Testis (tissue), 3 donors: ENCODE measurements around the gene FHOD3. TPM values are rescaled to one million over a fixed set of nuclear protein-coding genes. Genes with fewer than 3 reads are reported as not detected.

ENCODE experiments used
- DNase-seq: peaks from one replicate; pipeline ENCODE4 v3.0.0-alpha.2; 2019
- H3K27ac ChIP-seq, 2 donors: fragments of 200-600 bp; sonication (generic); one replicate each; pipeline ENCODE4 v1.5.1; 2019
- H3K27me3 ChIP-seq: fragments of 200-600 bp; sonication (generic); one replicate; pipeline ENCODE4 v1.5.1; 2019
- H3K36me3 ChIP-seq: fragments of 200-600 bp; sonication (generic); one replicate; pipeline ENCODE4 v1.5.1; 2017; ENCODE audit warnings: low read depth; ENCODE audit errors: missing control alignments
- H3K4me1 ChIP-seq: fragments of 200-600 bp; sonication (generic); one replicate; pipeline ENCODE4 v1.5.1; 2019
- H3K4me3 ChIP-seq, 2 donors: fragments of 200-600 bp; sonication (generic); one replicate each; pipeline ENCODE4 v1.5.1; 2017 to 2019
- H3K9me3 ChIP-seq: fragments of 200-600 bp; sonication (generic); one replicate; pipeline ENCODE4 v1.5.1; 2017
- POLR2A ChIP-seq: fragments of 450-650 bp; IDR thresholded peaks from one replicate; pipeline ENCODE4 v1.6.1; 2017; ENCODE audit warnings: antibody characterized with exemption, mild to moderate bottlenecking, moderate library complexity
- WGBS, 2 donors: methylation state at CpG; one replicate each; pipeline ENCODE4 v1.1.5; 2018; 5-methylcytosine and 5-hydroxymethylcytosine counted together
- intact Hi-C: fragments of 100-400 bp; cut with DNase I; formaldehyde crosslinking; loops from one replicate; pipeline ENCODE4 v1.15.1; 2023; ENCODE audit warnings: low total_unique reads
- polyA plus RNA-seq: library from polyadenylated mRNA; stranded (reverse); fragments of 350-450 nt; fragmentation: Illumina TruSeq; extraction: RNeasy Lipid Tissue Mini Kit (QIAGEN cat#74804); gene quantifications from one replicate; pipeline ENCODE4 v1.2.3, GENCODE V29; 2014; ENCODE audit warnings: low read depth, low replicate concordance; ENCODE audit not compliant: insufficient read depth
- total RNA-seq, 2 donors: library from RNA; depleted of rRNA; stranded (reverse); fragments of >200 nt; gene quantifications; one replicate each; pipeline ENCODE4 v1.2.3, GENCODE V29; 2016
- TF ChIP-seq, protein P1 (sequence below), 3 experiments: fragments of 450-650 bp in 2 of 3; fragments of 200-600 bp in 1 of 3; sonication (generic) in 1 of 3; IDR thresholded peaks; one replicate each; pipeline ENCODE4 v1.5.1; 2016 to 2019; ENCODE audit warnings: antibody characterized with exemption in 3 of 3, mild to moderate bottlenecking in 2 of 3, moderate library complexity in 1 of 3

Gene FHOD3
- total and polyA plus RNA-seq, 3 donors from 2014 or later, result 6.5 to 46.8 (median 37.3) TPM

DNA sequence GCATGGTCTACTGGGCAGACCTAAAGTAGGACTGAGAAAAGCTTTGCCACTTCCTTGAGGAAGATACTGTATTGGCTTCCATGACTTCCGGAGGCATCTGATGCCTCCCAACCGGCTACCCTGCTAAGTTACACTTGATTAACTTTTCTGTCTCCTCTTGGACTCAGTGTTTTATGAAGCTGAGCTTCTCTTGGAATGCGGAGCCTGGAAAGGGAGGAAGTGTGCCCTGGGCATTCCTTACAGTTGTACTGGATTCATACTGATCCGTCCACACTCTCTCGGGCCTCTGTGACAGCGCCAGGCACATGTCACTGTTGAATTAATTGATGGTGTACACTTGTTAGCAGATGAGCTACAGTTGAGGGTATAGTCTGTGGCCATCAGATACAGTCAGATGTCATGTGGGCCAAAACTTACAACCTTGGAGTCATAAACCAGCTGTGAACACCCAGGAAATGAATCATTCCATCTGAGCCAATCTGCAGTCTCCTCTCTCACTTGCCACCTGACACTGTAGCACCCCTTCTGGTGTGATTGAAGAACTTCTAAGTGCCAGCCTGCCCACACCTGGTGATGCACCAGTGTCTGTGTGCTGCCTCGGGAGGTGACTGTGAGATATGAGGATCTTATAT is 122.5 kb downstream of the FHOD3 start:
- Histone ChIP-seq H3K36me3 (no peaks in the 10 kb centered on the region), H3K4me1 (no peaks in the 10 kb centered on the region), H3K9me3 (no peaks in the 10 kb centered on the region), H3K27me3 (no peaks in the 10 kb centered on the region), H3K27ac (no peak overlapping the region), H3K4me3 (no peak overlapping the region)
- TF ChIP-seq, protein P1, sequence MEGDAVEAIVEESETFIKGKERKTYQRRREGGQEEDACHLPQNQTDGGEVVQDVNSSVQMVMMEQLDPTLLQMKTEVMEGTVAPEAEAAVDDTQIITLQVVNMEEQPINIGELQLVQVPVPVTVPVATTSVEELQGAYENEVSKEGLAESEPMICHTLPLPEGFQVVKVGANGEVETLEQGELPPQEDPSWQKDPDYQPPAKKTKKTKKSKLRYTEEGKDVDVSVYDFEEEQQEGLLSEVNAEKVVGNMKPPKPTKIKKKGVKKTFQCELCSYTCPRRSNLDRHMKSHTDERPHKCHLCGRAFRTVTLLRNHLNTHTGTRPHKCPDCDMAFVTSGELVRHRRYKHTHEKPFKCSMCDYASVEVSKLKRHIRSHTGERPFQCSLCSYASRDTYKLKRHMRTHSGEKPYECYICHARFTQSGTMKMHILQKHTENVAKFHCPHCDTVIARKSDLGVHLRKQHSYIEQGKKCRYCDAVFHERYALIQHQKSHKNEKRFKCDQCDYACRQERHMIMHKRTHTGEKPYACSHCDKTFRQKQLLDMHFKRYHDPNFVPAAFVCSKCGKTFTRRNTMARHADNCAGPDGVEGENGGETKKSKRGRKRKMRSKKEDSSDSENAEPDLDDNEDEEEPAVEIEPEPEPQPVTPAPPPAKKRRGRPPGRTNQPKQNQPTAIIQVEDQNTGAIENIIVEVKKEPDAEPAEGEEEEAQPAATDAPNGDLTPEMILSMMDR (IDR thresholded peaks at IDR 0.05), result no peak
- DNase-seq, result no peak
- intact Hi-C loops, result no loop called here
- 76 to 90% methylated on average over 7 of the region's 7 CpGs for WGBS, 2 donors

DNA sequence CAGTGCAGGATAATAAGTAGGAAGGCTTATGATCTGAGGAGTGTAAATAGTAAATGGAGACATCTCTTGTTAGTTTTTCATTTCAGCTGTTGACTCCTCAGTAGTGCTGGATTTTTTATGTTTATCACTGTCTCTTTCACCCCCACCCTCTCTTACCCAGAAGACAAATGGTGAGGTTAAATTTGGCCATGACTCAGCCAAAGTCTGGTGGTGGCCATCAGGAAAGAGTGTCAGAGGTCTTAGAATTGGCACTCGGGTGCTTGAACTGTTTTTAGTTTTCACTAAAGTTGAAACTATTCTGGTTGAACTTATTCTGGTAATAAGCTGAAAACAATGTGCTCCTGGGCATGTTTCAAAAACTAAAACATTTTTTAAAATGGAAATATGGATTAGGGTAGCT is 123.3 kb downstream of the FHOD3 start:
- Histone ChIP-seq H3K27ac (no peak overlapping the region), H3K27me3 (no peaks in the 10 kb centered on the region), H3K9me3 (no peaks in the 10 kb centered on the region), H3K4me3 (no peak overlapping the region), H3K4me1 (no peaks in the 10 kb centered on the region), H3K36me3 (no peaks in the 10 kb centered on the region)
- TF ChIP-seq, protein P1 (IDR thresholded peaks at IDR 0.05), result no peak
- TF ChIP-seq POLR2A, result no peak
- no peak for DNase-seq
- WGBS, 2 donors, result 54 to 56% methylated on average over 1 of the region's 1 CpG
- intact Hi-C loops, result no loop called here

DNA sequence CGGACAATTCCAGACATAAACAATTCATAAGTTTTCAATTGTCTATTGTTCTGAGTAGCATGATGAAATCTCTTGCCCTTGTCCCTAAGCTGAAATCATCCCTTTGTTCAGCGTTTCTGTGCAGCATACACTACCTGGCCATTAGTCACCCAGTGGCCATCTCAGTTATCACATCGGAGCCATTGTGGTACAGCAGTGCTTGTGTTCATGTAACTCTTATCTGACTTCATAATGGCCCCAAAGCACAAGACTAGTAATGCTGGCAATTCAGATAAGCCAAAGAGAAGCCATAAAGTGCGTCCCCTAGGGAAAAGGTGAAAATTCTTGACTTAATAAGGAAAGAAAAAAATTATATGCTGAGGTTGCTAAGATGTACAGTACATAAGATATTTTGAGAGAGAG is 127.2 kb downstream of the FHOD3 start:
- DNase-seq, result no peak
- H3K36me3 ChIP-seq, result no peaks in the 10 kb centered on the region
- H3K4me1 ChIP-seq, result no peaks in the 10 kb centered on the region
- H3K9me3 ChIP-seq, result no peaks in the 10 kb centered on the region
- TF ChIP-seq, protein P1 (IDR thresholded peaks at IDR 0.05), result no peak
- no peak for TF ChIP-seq POLR2A
- WGBS, 2 donors, result 71 to 74% methylated on average over 4 of the region's 4 CpGs
- intact Hi-C loops, result no loop called here
- H3K27me3 ChIP-seq, result no peaks in the 10 kb centered on the region
- H3K4me3 ChIP-seq, result no peak overlapping the region
- no peak overlapping the region for H3K27ac ChIP-seq

DNA sequence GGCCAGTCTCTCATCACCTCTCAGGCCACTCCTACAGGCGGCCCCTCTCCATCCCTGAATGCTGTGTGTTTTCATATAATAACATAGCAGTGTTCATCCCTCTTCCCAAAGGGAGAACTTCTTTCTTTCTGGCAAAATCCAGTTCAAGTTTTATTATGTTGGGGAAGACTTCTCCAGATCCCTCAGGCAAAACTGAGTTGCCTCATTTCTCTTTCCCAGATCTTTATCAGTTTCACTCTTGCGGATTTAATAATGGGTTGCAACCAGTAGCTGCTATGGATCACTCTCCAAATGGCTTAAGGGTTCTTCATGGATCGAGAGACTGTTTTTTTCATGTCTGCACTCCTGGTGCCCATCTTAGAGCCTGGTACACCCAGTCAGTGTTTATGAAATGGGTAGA is 129.9 kb downstream of the FHOD3 start:
- Histone ChIP-seq H3K4me1 (no peaks in the 10 kb centered on the region), H3K4me3 (no peak overlapping the region), H3K9me3 (no peaks in the 10 kb centered on the region), H3K27me3 (no peaks in the 10 kb centered on the region), H3K27ac (no peak overlapping the region), H3K36me3 (no peaks in the 10 kb centered on the region)
- DNase-seq, result no peak
- intact Hi-C loops, result no loop called here
- 91 to 92% methylated on average over 3 of the region's 3 CpGs for whole genome bisulfite sequencing, 2 donors
- no peak for TF ChIP-seq POLR2A
- TF ChIP-seq, protein P1 (IDR thresholded peaks at IDR 0.05), result no peak

DNA sequence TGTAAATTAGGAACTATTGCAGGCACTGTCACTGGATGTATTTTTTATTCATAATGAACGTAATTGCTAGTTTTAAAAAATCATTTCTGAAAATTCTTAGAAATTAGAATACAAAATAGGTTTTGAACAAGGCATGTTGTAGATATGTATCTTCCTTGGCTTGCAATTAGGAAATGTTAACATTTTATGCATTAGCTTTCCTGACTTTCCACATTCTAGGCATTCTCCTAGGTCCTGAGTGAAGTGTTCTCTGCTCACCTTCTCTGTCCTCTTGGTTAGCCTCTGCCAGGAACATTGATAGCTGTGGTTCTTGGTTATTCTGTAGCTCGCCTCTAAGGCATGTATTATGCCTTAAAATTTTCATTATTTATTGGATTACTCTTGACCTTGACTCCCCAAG is 130.3 kb downstream of the FHOD3 start:
- WGBS, 2 donors, result 72 to 77% methylated on average over 2 of the region's 2 CpGs
- Histone ChIP-seq H3K4me3 (no peak overlapping the region), H3K4me1 (no peaks in the 10 kb centered on the region), H3K27me3 (no peaks in the 10 kb centered on the region), H3K36me3 (no peaks in the 10 kb centered on the region), H3K27ac (no peak overlapping the region), H3K9me3 (no peaks in the 10 kb centered on the region)
- TF ChIP-seq POLR2A, result no peak
- TF ChIP-seq, protein P1 (IDR thresholded peaks at IDR 0.05), result no peak
- intact Hi-C loops, result no loop called here
- DNase-seq, result no peak
